ENCODE results near the gene MEX3B.

- TF ChIP-seq CTCF (IDR thresholded peaks at IDR 0.05; ENCODE audit: low read length): peak; percentile 7; the same call in 1 of the 2 replicates
- TF ChIP-seq EZH2phosphoT487 (IDR thresholded peaks at IDR 0.05; ENCODE audit: low read length): no peak
Measured at GRCh38 chr15:82081914-82082762, 36.3 kb upstream of the MEX3B start.
